IMR-90 (cell line): ENCODE data around the gene PTPN11.

Experiments
- CHD1 ChIP-seq: IDR thresholded peaks from 2 replicates; pipeline ENCODE4 v1.6.1; 2012; ENCODE audit warnings: low read depth, low read length, improper control_type of control experiment
- CTCF ChIP-seq: conservative IDR thresholded peaks from 2 replicates; pipeline ENCODE4 v1.5.1; 2012; ENCODE audit warnings: mild to moderate bottlenecking, low read depth, low read length, improper control_type of control experiment
- MXI1 ChIP-seq: IDR thresholded peaks from 2 replicates; pipeline ENCODE4 v1.6.1; 2012; ENCODE audit warnings: low read depth, mild to moderate bottlenecking, low read length, moderate library complexity, borderline replicate concordance
- POLR2A ChIP-seq: IDR thresholded peaks from 2 replicates; pipeline ENCODE4 v1.6.1; 2012; ENCODE audit warnings: mild to moderate bottlenecking, low read depth, low read length
- RAD21 ChIP-seq: IDR thresholded peaks from 2 replicates; pipeline ENCODE4 v1.6.1; 2012; ENCODE audit warnings: low read length, improper control_type of control experiment
- RCOR1 ChIP-seq: IDR thresholded peaks from 2 replicates; pipeline ENCODE4 v1.6.1; 2012; ENCODE audit warnings: mild to moderate bottlenecking, low read length, improper control_type of control experiment; ENCODE audit not compliant: insufficient replicate concordance
- SMC3 ChIP-seq: fragments of 150-350 bp; IDR thresholded peaks from 2 replicates; pipeline ENCODE4 v1.6.1; 2016; ENCODE audit warnings: low read depth, mild to moderate bottlenecking, antibody characterized with exemption, low read length, moderate library complexity
- USF2 ChIP-seq: fragments of 150-350 bp; IDR thresholded peaks from 2 replicates; pipeline ENCODE4 v1.6.1; 2017; ENCODE audit warnings: mild to moderate bottlenecking, antibody characterized with exemption, low read length, low read depth

GRCh38 chr12:112482733-112483132 lies 64.0 kb downstream of the PTPN11 start:
- TF ChIP-seq CTCF (no peak), CHD1 (no peak), USF2 (no peak), POLR2A (no peak), SMC3 (no peak), RCOR1 (no peak), RAD21 (no peak), MXI1 (no peak)
